COR-L47 (cell line): ENCODE measurements around the gene CYYR1.

ENCODE experiments used
- DNase-seq: peaks from one replicate; lab custom pipeline; 2025; lab: John Stamatoyannopoulos, UW

The CYYR1 gene

GRCh38 chr21:26553898-26554297 is 19.2 kb downstream of the CYYR1 start:
- no peak for DNase-seq

GRCh38 chr21:26550326-26550725 is 22.8 kb downstream of the CYYR1 start:
- DNase-seq: no peak

- DNase-seq: no peak
These were observed 26.5 kb downstream of the CYYR1 start for GRCh38 chr21:26546446-26547097.

GRCh38 chr21:26544201-26544775 is 28.8 kb downstream of the CYYR1 start:
- no peak for DNase-seq

GRCh38 chr21:26540651-26541050 is 32.4 kb downstream of the CYYR1 start:
- no peak for DNase-seq

GRCh38 chr21:26539566-26539965 is 33.5 kb downstream of the CYYR1 start:
- DNase-seq: no peak

GRCh38 chr21:26534517-26534916 is 38.6 kb downstream of the CYYR1 start:
- no peak for DNase-seq

GRCh38 chr21:26532208-26532607 is 40.9 kb downstream of the CYYR1 start:
- no peak for DNase-seq

- no peak for DNase-seq
These were observed 43.6 kb downstream of the CYYR1 start for GRCh38 chr21:26529526-26529925.

- no peak for DNase-seq
These were observed 44.2 kb downstream of the CYYR1 start for GRCh38 chr21:26528882-26529281.

- DNase-seq: no peak
These were observed 50.4 kb downstream of the CYYR1 start for GRCh38 chr21:26522704-26523103.

GRCh38 chr21:26519142-26519541 is 53.9 kb downstream of the CYYR1 start:
- no peak for DNase-seq

GRCh38 chr21:26515257-26515656 is 57.8 kb downstream of the CYYR1 start:
- DNase-seq: no peak

GRCh38 chr21:26513212-26513611 is 59.9 kb downstream of the CYYR1 start:
- no peak for DNase-seq

GRCh38 chr21:26512664-26513063 is 60.4 kb downstream of the CYYR1 start:
- DNase-seq: no peak

GRCh38 chr21:26508903-26509302 is 64.2 kb downstream of the CYYR1 start:
- DNase-seq: no peak

- no peak for DNase-seq
These were observed 66.1 kb downstream of the CYYR1 start for GRCh38 chr21:26506956-26507355.

GRCh38 chr21:26505211-26505610 is 67.9 kb downstream of the CYYR1 start:
- no peak for DNase-seq

GRCh38 chr21:26503414-26503813 is 69.7 kb downstream of the CYYR1 start:
- no peak for DNase-seq

- no peak for DNase-seq
These were observed 71.5 kb downstream of the CYYR1 start for GRCh38 chr21:26501495-26502021.

GRCh38 chr21:26499495-26499894 is 73.6 kb downstream of the CYYR1 start:
- no peak for DNase-seq

- DNase-seq: no peak
These were observed 77.7 kb downstream of the CYYR1 start for GRCh38 chr21:26495283-26495849.

GRCh38 chr21:26491663-26492062 is 81.4 kb downstream of the CYYR1 start:
- DNase-seq: no peak

- no peak for DNase-seq
These were observed 82.3 kb downstream of the CYYR1 start for GRCh38 chr21:26490771-26491170.
